Ovary (tissue), 3 donors: ENCODE data around the gene WIPI1.
"Not testable (repeated sequence)": the region's sequence is repeated elsewhere in the genome, so short reads cannot be mapped to it uniquely, and the experiment has no call there.

Experiments used
- POLR2A ChIP-seq: fragments of 450-650 bp; IDR thresholded peaks from one replicate; pipeline ENCODE4 v1.6.1; 2017; ENCODE audit warnings: antibody characterized with exemption, mild to moderate bottlenecking, moderate library complexity
- TF ChIP-seq, protein P1 (sequence below), 3 donors: fragments of 450-650 bp in 2 of 3; fragments of 200-600 bp in 1 of 3; IDR thresholded peaks; one replicate each; pipeline versions ENCODE4 v1.5.1 to v1.8.0; 2016 to 2022; ENCODE audit warnings: antibody characterized with exemption in 3 of 3, mild to moderate bottlenecking in 1 of 3
- donor health status: DM: no; HTN: no; CAD: no.

DNA sequence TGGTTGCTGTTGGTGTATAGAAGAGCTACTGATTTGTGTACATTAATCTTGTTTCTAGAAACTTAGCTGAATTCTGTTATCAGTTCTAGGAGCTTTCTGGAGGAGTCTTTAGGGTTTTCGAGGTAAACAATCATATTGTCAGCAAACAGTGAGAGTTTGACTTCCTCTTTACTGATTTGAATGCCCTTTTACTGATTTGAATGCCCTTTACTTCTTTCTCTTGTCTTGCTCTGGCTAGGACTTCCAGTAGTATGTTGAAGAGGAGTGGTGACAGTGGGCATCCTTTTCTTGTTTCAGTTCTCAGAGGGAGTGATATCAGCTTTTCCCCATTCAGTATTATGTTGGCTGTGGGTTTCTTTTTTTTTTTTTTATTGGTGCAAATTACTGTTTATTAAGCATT, 49.6 kb downstream of the WIPI1 start:
- TF ChIP-seq, protein P1, sequence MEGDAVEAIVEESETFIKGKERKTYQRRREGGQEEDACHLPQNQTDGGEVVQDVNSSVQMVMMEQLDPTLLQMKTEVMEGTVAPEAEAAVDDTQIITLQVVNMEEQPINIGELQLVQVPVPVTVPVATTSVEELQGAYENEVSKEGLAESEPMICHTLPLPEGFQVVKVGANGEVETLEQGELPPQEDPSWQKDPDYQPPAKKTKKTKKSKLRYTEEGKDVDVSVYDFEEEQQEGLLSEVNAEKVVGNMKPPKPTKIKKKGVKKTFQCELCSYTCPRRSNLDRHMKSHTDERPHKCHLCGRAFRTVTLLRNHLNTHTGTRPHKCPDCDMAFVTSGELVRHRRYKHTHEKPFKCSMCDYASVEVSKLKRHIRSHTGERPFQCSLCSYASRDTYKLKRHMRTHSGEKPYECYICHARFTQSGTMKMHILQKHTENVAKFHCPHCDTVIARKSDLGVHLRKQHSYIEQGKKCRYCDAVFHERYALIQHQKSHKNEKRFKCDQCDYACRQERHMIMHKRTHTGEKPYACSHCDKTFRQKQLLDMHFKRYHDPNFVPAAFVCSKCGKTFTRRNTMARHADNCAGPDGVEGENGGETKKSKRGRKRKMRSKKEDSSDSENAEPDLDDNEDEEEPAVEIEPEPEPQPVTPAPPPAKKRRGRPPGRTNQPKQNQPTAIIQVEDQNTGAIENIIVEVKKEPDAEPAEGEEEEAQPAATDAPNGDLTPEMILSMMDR (IDR thresholded peaks at IDR 0.05): not testable (repeated sequence)
- TF ChIP-seq POLR2A: not testable (repeated sequence)
